Upper lobe of left lung (tissue), 4 donors: Measurements from ENCODE around the gene LTO1.

ENCODE experiments used
- EP300 ChIP-seq, 4 donors: sonication (generic); formaldehyde crosslinking; IDR thresholded peaks; one replicate each; pipeline ENCODE4 v1.5.1; 2017; ENCODE audit warnings: antibody characterized with exemption in 4 of 4, control low read depth in 2 of 4
- POLR2A ChIP-seq, 4 donors: fragments of 450-650 bp; IDR thresholded peaks; one replicate each; pipeline ENCODE4 v1.5.1; 2016 to 2017; ENCODE audit warnings: antibody characterized with exemption in 4 of 4, mild to moderate bottlenecking in 2 of 4
- TF ChIP-seq, protein P1 (sequence below), 6 experiments: fragments of 450-650 bp in 4 of 6; fragments of 200-600 bp in 2 of 6; sonication (generic) in 2 of 6; IDR thresholded peaks; one replicate each; pipeline ENCODE4 v1.5.1; 2016 to 2019; ENCODE audit warnings: antibody characterized with exemption in 6 of 6

DNA sequence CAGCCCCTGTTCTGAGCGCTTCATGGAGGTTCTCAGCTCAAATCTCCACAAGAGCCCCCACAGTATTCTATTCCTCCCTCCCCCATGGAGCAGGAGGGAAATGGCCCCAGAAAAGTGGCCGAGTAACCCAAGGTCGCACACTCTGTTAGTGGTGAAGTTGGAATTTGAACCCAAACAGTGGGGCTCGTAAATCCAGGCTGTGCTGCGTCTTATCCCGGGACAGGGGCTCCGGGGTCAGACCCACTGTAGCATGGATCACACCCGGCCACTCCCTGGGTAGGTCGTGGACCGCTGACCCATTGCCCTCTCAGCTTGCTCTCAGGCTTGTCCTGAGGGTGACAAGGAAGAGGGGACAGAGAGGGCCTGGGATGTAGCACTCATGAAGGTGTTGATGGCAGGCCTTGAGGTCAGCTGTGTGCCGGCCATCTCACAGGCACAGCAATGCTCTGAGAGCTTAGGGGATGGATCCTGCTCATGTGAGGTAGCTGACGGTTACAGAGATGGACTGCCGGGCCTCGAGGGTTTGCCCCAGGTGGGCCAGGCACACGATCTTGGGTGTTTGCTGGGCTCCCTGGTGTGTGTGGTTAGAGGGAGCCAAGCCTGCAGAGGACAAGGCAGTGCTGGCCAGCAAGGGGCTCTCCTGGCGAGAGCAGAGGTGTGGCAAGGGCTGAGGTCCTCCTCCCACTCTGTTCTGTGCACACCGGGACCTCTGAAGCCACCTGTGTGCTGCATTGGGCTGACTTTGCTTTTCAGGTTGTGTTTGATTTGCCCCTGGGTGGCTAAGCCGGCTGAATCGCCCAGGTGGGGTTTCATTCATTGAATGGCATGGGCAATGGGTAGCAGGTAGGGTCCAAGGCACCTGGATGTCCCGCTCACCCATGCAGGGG is 31.0 kb upstream of the LTO1 start:
- TF ChIP-seq, protein P1, sequence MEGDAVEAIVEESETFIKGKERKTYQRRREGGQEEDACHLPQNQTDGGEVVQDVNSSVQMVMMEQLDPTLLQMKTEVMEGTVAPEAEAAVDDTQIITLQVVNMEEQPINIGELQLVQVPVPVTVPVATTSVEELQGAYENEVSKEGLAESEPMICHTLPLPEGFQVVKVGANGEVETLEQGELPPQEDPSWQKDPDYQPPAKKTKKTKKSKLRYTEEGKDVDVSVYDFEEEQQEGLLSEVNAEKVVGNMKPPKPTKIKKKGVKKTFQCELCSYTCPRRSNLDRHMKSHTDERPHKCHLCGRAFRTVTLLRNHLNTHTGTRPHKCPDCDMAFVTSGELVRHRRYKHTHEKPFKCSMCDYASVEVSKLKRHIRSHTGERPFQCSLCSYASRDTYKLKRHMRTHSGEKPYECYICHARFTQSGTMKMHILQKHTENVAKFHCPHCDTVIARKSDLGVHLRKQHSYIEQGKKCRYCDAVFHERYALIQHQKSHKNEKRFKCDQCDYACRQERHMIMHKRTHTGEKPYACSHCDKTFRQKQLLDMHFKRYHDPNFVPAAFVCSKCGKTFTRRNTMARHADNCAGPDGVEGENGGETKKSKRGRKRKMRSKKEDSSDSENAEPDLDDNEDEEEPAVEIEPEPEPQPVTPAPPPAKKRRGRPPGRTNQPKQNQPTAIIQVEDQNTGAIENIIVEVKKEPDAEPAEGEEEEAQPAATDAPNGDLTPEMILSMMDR (IDR thresholded peaks at IDR 0.05) = no peak
- TF ChIP-seq EP300 (IDR thresholded peaks at IDR 0.05) (no peak), POLR2A (IDR thresholded peaks at IDR 0.05) (no peak)
